Mucosa of descending colon (tissue), 3 donors: ENCODE measurements around the gene ALPL. TPM values are rescaled to one million over a fixed set of nuclear protein-coding genes. Genes with fewer than 3 reads are reported as not detected.

Source experiments
- ATAC-seq: fragments of 200-7000 bp; cut with Tn5 transposase; one replicate; pipeline ENCODE4 v1.9.1; 2020; ENCODE audit warnings: mild to moderate bottlenecking, moderate library complexity
- DNase-seq, 3 donors: peaks; one replicate each; pipeline ENCODE4 v3.0.0-alpha.2; 2020
- H3K36me3 ChIP-seq: fragments of 200-600 bp; one replicate; pipeline ENCODE4 v1.8.0; 2021; ENCODE audit warnings: low read depth, mild to moderate bottlenecking
- H3K4me1 ChIP-seq: fragments of 200-600 bp; one replicate; pipeline ENCODE4 v1.8.0; 2021; ENCODE audit warnings: low read depth, mild to moderate bottlenecking
- H3K4me3 ChIP-seq: fragments of 200-600 bp; one replicate; pipeline ENCODE4 v1.8.0; 2021; ENCODE audit warnings: mild to moderate bottlenecking
- H3K9me3 ChIP-seq: fragments of 200-600 bp; one replicate; pipeline ENCODE4 v1.8.0; 2021; ENCODE audit warnings: mild to moderate bottlenecking
- intact Hi-C, 2 donors: fragments of 100-400 bp; cut with DNase I in 1 of 2; cut with micrococcal nuclease in 1 of 2; formaldehyde crosslinking; loops; one replicate each; pipeline versions ENCODE4 v1.11.0 to v1.11.1; 2022; cut with DNase I, micrococcal nuclease
- total RNA-seq, 3 donors: library from RNA; stranded (reverse); fragmentation: NEBNext Ultra II Directional in 2 of 3; extraction: Animal tissue kit (Norgen Biotek cat#: 25700) in 2 of 3; gene quantifications; one replicate each; pipeline versions ENCODE4 v1.2.1 to v1.2.4, GENCODE V29; 2021 to 2023
- TF ChIP-seq, protein P1 (sequence below): fragments of 200-600 bp; IDR thresholded peaks from one replicate; pipeline ENCODE4 v1.8.0; 2022; ENCODE audit warnings: antibody characterized with exemption, mild to moderate bottlenecking
- donor health status: DM: no; HTN: no; CAD: no; lungs with moderate emphysema.
- donor health status: DM: no; HTN: no; CAD: no.
- donor health status: DM: no; HTN: yes; CAD: no.

Gene ALPL
- total RNA-seq, 3 donors from 2014 or later, result 0.82 to 2.7 (median 0.90) TPM

DNA sequence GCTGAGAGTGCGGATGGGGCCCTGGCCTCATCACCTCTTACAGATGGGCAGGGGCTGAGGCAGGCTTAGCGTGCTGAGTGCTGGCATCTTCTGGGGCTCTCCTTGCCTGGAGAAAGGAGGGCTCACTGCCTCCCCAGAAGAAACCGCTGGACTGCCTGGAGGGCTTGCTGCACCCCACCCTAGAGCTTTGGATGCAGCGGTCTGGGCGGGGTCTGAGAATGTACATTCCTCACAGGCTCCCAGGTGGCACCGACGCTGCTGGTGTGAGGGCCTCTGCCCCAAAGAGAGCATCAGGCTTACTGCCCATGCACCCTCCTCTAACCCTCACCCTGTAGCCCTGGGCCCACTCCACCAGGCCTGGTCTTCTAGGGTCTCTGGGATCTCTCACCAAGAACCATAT is 108.8 kb downstream of the ALPL start:
- intact Hi-C loops, result no loop called here
- ATAC-seq (no peak), DNase-seq (no peak)
- peaks cover 15% of the 10 kb centered on the region for H3K4me1 ChIP-seq
- no peaks in the 10 kb centered on the region for H3K9me3 ChIP-seq
- no peak overlapping the region for H3K4me3 ChIP-seq
- H3K36me3 ChIP-seq, result no peaks in the 10 kb centered on the region
- TF ChIP-seq, protein P1, sequence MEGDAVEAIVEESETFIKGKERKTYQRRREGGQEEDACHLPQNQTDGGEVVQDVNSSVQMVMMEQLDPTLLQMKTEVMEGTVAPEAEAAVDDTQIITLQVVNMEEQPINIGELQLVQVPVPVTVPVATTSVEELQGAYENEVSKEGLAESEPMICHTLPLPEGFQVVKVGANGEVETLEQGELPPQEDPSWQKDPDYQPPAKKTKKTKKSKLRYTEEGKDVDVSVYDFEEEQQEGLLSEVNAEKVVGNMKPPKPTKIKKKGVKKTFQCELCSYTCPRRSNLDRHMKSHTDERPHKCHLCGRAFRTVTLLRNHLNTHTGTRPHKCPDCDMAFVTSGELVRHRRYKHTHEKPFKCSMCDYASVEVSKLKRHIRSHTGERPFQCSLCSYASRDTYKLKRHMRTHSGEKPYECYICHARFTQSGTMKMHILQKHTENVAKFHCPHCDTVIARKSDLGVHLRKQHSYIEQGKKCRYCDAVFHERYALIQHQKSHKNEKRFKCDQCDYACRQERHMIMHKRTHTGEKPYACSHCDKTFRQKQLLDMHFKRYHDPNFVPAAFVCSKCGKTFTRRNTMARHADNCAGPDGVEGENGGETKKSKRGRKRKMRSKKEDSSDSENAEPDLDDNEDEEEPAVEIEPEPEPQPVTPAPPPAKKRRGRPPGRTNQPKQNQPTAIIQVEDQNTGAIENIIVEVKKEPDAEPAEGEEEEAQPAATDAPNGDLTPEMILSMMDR, result no peak

DNA sequence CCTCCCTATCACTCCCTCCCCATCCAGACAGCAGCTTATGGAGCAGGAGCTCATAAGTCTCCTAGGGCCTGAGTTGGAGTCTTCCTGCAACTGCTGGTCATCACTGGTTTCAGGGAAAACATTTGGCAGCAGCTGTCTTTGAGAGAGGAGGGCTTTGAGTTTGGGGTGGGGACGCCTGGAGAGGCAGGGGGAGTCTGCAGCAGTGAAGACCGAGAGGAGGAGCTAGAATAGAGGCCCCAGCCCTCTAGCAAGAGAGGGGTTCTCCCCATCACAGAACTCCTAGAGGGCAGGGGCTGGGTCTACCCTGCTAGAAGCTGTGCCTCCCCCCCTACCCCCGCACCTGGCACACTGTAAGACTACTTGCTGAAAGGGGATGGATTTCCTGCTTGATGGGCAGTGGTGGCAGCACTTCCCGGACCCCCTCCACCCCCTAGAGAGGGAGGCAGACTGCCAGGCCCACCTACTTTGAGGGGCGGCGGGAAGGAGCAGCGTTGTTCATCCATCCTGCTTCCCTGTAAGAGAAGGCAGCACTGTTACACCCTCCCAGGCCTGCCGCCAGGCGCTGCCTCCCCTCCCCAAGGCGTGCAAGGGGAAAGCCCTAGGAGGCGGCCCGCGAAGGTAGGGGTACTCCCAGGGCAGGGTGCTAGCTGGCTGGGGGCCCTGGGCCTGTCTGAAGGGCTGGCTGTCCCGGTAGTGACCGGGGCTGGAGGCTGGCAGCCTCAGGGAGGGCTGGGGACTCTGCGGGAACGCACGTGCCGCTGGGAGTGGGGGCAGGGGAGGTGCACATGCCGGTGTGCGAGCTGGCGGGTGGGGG is 109.5 kb downstream of the ALPL start:
- ATAC-seq, result no peak
- intact Hi-C loops, result no loop called here
- Histone ChIP-seq H3K36me3 (no peaks in the 10 kb centered on the region), H3K4me3 (no peak overlapping the region), H3K9me3 (no peaks in the 10 kb centered on the region), H3K4me1 (peaks cover 22% of the 10 kb centered on the region)
- DNase-seq, result no peak
- TF ChIP-seq, protein P1, result no peak

DNA sequence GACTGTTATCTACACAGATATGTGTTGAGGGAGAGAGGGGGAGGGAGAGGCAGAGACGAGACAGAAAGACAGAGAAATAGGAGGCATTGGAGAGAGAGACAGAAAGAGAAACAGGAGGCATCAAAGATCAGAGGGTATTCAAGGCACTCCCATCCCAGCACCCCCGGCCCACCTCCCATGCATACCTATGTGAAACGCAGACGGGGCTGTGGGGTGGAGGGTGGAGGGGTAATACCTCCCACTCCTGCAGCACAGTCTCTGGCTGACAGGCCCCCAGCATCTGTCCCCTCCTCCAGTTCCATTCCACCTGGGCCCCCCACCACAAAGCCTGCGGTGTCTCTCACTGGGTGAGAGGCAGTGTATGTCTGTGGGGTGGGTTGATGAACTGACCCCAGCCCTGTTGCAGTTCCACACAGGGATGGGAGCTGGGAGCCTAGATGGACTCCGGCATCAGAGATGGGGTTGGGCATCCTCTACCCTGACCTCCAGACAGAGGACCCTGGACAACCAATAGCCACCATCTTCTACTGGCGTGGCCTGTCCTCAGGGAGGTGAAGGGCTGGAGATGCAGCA is 110.2 kb downstream of the ALPL start:
- Histone ChIP-seq H3K4me1 (peaks cover 22% of the 10 kb centered on the region), H3K36me3 (no peaks in the 10 kb centered on the region), H3K9me3 (no peaks in the 10 kb centered on the region), H3K4me3 (no peak overlapping the region)
- intact Hi-C loops, result no loop called here
- ATAC-seq (no peak), DNase-seq (no peak)
- TF ChIP-seq, protein P1, result no peak

DNA sequence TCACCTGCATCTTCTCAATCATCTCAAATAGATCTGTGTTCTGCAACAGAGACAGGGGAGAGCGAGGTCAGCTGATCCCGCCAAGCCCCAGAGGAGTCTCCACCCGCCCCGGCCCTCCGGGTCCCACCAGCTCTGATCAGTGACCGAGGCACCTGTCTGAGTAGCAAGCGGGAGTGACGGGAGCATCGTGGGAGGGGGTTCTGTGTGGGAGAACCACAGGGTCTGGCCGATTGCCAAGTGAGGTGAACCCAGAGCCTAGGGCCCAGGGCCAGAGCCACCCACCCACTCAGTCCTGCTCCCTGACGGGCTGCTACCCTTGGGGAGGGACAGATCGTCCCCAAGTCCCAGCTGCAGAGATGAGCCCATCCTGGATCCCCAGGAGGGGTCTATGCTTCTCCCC is 110.8 kb downstream of the ALPL start:
- peaks cover 18% of the 10 kb centered on the region for H3K4me1 ChIP-seq
- intact Hi-C loops, result no loop called here
- ATAC-seq, result no peak
- H3K9me3 ChIP-seq, result no peaks in the 10 kb centered on the region
- DNase-seq, result no peak
- TF ChIP-seq, protein P1, result no peak
- H3K36me3 ChIP-seq, result no peaks in the 10 kb centered on the region
- H3K4me3 ChIP-seq, result no peak overlapping the region

DNA sequence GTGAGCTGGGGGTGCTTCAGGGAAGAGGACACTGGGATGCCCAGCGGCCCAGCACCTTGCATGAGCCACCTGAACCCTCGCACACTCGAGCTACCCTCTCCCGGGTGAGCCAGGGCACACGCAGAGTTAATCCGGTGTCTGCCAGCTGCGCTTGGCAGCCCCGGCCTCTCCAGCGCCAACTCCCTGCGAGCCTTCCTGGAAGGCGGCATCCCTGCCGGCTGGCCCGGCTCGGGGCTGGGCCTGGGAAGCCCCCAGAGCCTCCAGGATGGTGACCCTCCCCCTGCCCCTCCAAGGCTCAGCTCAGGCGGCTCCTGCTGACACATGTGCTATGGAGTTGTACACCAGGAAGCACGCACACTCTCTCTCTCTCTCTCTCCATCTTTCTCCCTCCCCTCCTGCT is 111.3 kb downstream of the ALPL start:
- H3K4me3 ChIP-seq, result no peak overlapping the region
- TF ChIP-seq, protein P1, result no peak
- H3K9me3 ChIP-seq, result no peaks in the 10 kb centered on the region
- intact Hi-C loops, result no loop called here
- ATAC-seq (no peak), DNase-seq (no peak)
- peaks cover 16% of the 10 kb centered on the region for H3K4me1 ChIP-seq
- no peaks in the 10 kb centered on the region for H3K36me3 ChIP-seq
